K562 treated with DMSO at 1 percent for 48 hours (cell line): ENCODE results near the gene NAT16. TPM values are rescaled to one million over a fixed set of nuclear protein-coding genes. Genes with fewer than 3 reads are reported as not detected.

Source experiments
- total RNA-seq: library from RNA; unstranded; fragments of 300-600 nt; gene quantifications from 2 replicates; pipeline ENCODE4 v1.2.3, GENCODE V29; 2022; ENCODE audit warnings: low replicate concordance; ENCODE audit errors: extremely low read depth

NAT16 gene
- total RNA-seq: not detected in 2 replicates

GRCh38 chr7:101180130-101180755 is at the start of gene NAT16:
Gene NAT16, minus strand, starts transcription at chr7:101180293. Its CDS starts 5,486 bp downstream, at chr7:101174807.

GRCh38 chr7:101217388-101218235 is 37.5 kb upstream of the NAT16 start, which contains the start of the genes PLOD3 and ZNHIT1:
Gene PLOD3, minus strand, starts transcription at chr7:101217581. Its CDS starts 307 bp downstream, at chr7:101217274.
Gene ZNHIT1, plus strand, starts transcription at chr7:101218165. Its CDS starts 31 bp downstream, at chr7:101218196.

GRCh38 chr7:101200862-101201599 is 20.9 kb upstream of the NAT16 start, which contains the start of gene MOGAT3:
Gene MOGAT3, minus strand, starts transcription at chr7:101201036. Its CDS starts 182 bp downstream, at chr7:101200854.

GRCh38 chr7:101165075-101165957 is 14.8 kb downstream of the NAT16 start, which contains the start of gene VGF:
Gene VGF, minus strand, starts transcription at chr7:101165569. Its CDS starts 726 bp downstream, at chr7:101164843.

GRCh38 chr7:101153969-101154692 is 26.0 kb downstream of the NAT16 start, which contains the start of gene AP1S1:
Gene AP1S1, plus strand, starts transcription at chr7:101154476. Its CDS starts 39 bp downstream, at chr7:101154515.

GRCh38 chr7:101126651-101127459 is 53.2 kb downstream of the NAT16 start, which contains the start of gene SERPINE1:
Gene SERPINE1, plus strand, starts transcription at chr7:101127104. Its CDS starts 1,290 bp downstream, at chr7:101128394.

Other genes starting within 250 kb of the NAT16 start
- gene MUC3A, start 230.8 kb downstream of the NAT16 start, total RNA-seq: not detected in 2 replicates
- not detected in 2 replicates for gene MUC12, start 210.7 kb downstream of the NAT16 start, total RNA-seq
- not detected in 2 replicates for gene MUC17, start 160.2 kb downstream of the NAT16 start, total RNA-seq
- not detected in 2 replicates for gene TRIM56, start 94.8 kb downstream of the NAT16 start, total RNA-seq
- not detected in 2 replicates for gene SERPINE1, start 53.2 kb downstream of the NAT16 start, total RNA-seq
- not detected in 2 replicates for gene AP1S1, start 25.8 kb downstream of the NAT16 start, total RNA-seq
- gene VGF, start 14.7 kb downstream of the NAT16 start, total RNA-seq: not detected in 2 replicates
- not detected in 2 replicates for gene MOGAT3, start 20.7 kb upstream of the NAT16 start, total RNA-seq
- not detected in 2 replicates for gene PLOD3, start 37.3 kb upstream of the NAT16 start, total RNA-seq
- not detected in 2 replicates for gene ZNHIT1, start 37.9 kb upstream of the NAT16 start, total RNA-seq
- not detected in 2 replicates for gene CLDN15, start 57.5 kb upstream of the NAT16 start, total RNA-seq
- not detected in 2 replicates for gene FIS1, start 64.8 kb upstream of the NAT16 start, total RNA-seq
- not detected in 2 replicates for gene IFT22, start 141.5 kb upstream of the NAT16 start, total RNA-seq
- gene COL26A1, start 182.6 kb upstream of the NAT16 start, total RNA-seq: not detected in 2 replicates